SK-N-SH (cell line): ENCODE measurements around the gene STPG1. TPM values are rescaled to one million over a fixed set of nuclear protein-coding genes. Genes with fewer than 3 reads are reported as not detected.

ENCODE experiments used
- CTCF ChIA-PET: fragments of 300-600, 350-600 bp; formaldehyde crosslinking; extraction: SDS; loops from one replicate; lab custom pipeline; 2021; lab: Yijun Ruan, JAX
- POLR2A ChIA-PET: fragments of 350-600 bp; sonication (Branson Sonifier 250); formaldehyde crosslinking; extraction: SDS; loops from one replicate; lab custom pipeline; 2020; ENCODE audit warnings: antibody characterized with exemption, inconsistent platforms; lab: Yijun Ruan, JAX
- DNase-seq: peaks from one replicate; pipeline ENCODE4 v3.0.0; 2012
- H2AFZ ChIP-seq: fragments of 200-600 bp; sonication (generic); 2 replicates; pipeline ENCODE4 v1.8.1; 2016; ENCODE audit warnings: antibody characterized with exemption, mild to moderate bottlenecking, low read depth
- H3F3A ChIP-seq: fragments of 200-600 bp; sonication (generic); replicated peaks from 2 replicates; pipeline ENCODE3; 2016; ENCODE audit warnings: antibody characterized with exemption, mild to moderate bottlenecking; ENCODE audit not compliant: insufficient read depth
- H3K27ac ChIP-seq, 2 experiments: fragments of 200-500 bp in 1 of 2; fragments of 200-600 bp in 1 of 2; sonication (Bioruptor generic) in 1 of 2; sonication (generic), shearing (Covaris generic) in 1 of 2; 2 replicates each; pipeline versions ENCODE4 v1.5.1 to v1.6.1; 2014 to 2016; ENCODE audit warnings: low read depth in 2 of 2, inconsistent platforms in 1 of 2, low read length in 1 of 2, mild to moderate bottlenecking in 1 of 2, mixed read lengths in 1 of 2
- H3K27me3 ChIP-seq: fragments of 200-600 bp; sonication (generic), shearing (Covaris generic); 2 replicates; pipeline ENCODE4 v1.6.1; 2016; ENCODE audit warnings: mixed run types; ENCODE audit not compliant: insufficient read depth
- H3K36me3 ChIP-seq, 2 experiments: fragments of 200-500 bp in 1 of 2; fragments of 200-600 bp in 1 of 2; sonication (Bioruptor generic) in 1 of 2; sonication (generic) in 1 of 2; replicated peaks in 1 of 2; 2 replicates each; pipeline versions ENCODE3 to v1.5.1; 2014 to 2016; ENCODE audit warnings: low read length in 1 of 2, mild to moderate bottlenecking in 1 of 2; ENCODE audit not compliant: insufficient read depth in 2 of 2, control insufficient read depth in 1 of 2
- H3K4me1 ChIP-seq, 2 experiments: fragments of 200-500 bp in 1 of 2; fragments of 200-600 bp in 1 of 2; sonication (Bioruptor generic) in 1 of 2; sonication (generic), shearing (Covaris generic) in 1 of 2; 2 replicates each; pipeline versions ENCODE4 v1.5.1 to v1.6.1; 2014 to 2016; ENCODE audit warnings: low read depth in 1 of 2, low read length in 1 of 2, mixed run types in 1 of 2; ENCODE audit not compliant: insufficient read depth in 2 of 2, control insufficient read depth in 1 of 2
- H3K4me2 ChIP-seq: fragments of 200-600 bp; sonication (generic), shearing (Covaris generic); 2 replicates; pipeline ENCODE4 v1.6.1; 2017; ENCODE audit warnings: mixed run types
- H3K4me3 ChIP-seq, 2 experiments: fragments of 200-500 bp in 1 of 2; fragments of 200-600 bp in 1 of 2; sonication (Bioruptor generic) in 1 of 2; sonication (generic), shearing (Covaris generic) in 1 of 2; 2 replicates each; pipeline versions ENCODE4 v1.5.1 to v1.8.1; 2014 to 2016; ENCODE audit warnings: low read depth in 2 of 2, inconsistent platforms in 1 of 2, low read length in 1 of 2, mild to moderate bottlenecking in 1 of 2, mixed read lengths in 1 of 2, moderate library complexity in 1 of 2
- H3K79me2 ChIP-seq: fragments of 200-600 bp; sonication (generic); 2 replicates; pipeline ENCODE4 v1.8.1; 2017; ENCODE audit warnings: mild to moderate bottlenecking; ENCODE audit not compliant: insufficient read depth
- H3K9ac ChIP-seq: fragments of 200-600 bp; sonication (generic); 2 replicates; pipeline ENCODE4 v1.6.1; 2017; ENCODE audit warnings: mixed run types
- H3K9me2 ChIP-seq: fragments of 200-600 bp; sonication (generic); 2 replicates; pipeline ENCODE4 v1.6.1; 2017; ENCODE audit warnings: mixed run types
- H3K9me3 ChIP-seq: fragments of 200-600 bp; sonication (generic); 2 replicates; pipeline ENCODE4 v1.6.1; 2017; ENCODE audit warnings: mixed run types, mild to moderate bottlenecking, moderate library complexity
- H4K20me1 ChIP-seq: fragments of 200-600 bp; sonication (generic); 2 replicates; pipeline ENCODE4 v1.6.1; 2017; ENCODE audit warnings: mild to moderate bottlenecking, mixed run types; ENCODE audit not compliant: insufficient read depth
- CHD2 ChIP-seq: fragments of 150-350 bp; IDR thresholded peaks from 2 replicates; pipeline ENCODE4 v1.6.1; 2018; ENCODE audit warnings: low read length; ENCODE audit not compliant: partially characterized antibody
- ELF1 ChIP-seq: IDR thresholded peaks from 2 replicates; pipeline ENCODE4 v1.4.0; 2012
- FOXJ3 ChIP-seq: sonication (generic); formaldehyde crosslinking; IDR thresholded peaks from 2 replicates; pipeline ENCODE4 v1.5.1; 2020; ENCODE audit warnings: mild to moderate bottlenecking, missing genetic modification reagents
- FOXM1 ChIP-seq: IDR thresholded peaks from 2 replicates; pipeline ENCODE4 v1.4.0; 2012; ENCODE audit warnings: low read depth, mild to moderate bottlenecking
- GATA2 ChIP-seq: sonication (generic); formaldehyde crosslinking; IDR thresholded peaks from 2 replicates; pipeline ENCODE4 v1.5.0; 2020; ENCODE audit warnings: mild to moderate bottlenecking, missing genetic modification reagents
- IRF3 ChIP-seq: fragments of 150-350 bp; IDR thresholded peaks from 2 replicates; pipeline ENCODE4 v1.6.1; 2016; ENCODE audit warnings: mild to moderate bottlenecking, low read depth, low read length
- JUND ChIP-seq: IDR thresholded peaks from 2 replicates; pipeline ENCODE4 v1.4.0; 2012
- MAX ChIP-seq: IDR thresholded peaks from 2 replicates; pipeline ENCODE4 v1.4.0; 2012; ENCODE audit warnings: low read depth
- MEF2A ChIP-seq: IDR thresholded peaks from 2 replicates; pipeline ENCODE4 v1.4.0; 2012; ENCODE audit warnings: low read depth, borderline replicate concordance
- MXI1 ChIP-seq: IDR thresholded peaks from 2 replicates; pipeline ENCODE4 v1.6.1; 2012; ENCODE audit warnings: mild to moderate bottlenecking, low read depth, low read length, improper control_type of control experiment
- NFIC ChIP-seq: IDR thresholded peaks from 2 replicates; pipeline ENCODE4 v1.4.0; 2012; ENCODE audit warnings: borderline replicate concordance
- NRF1 ChIP-seq: IDR thresholded peaks from 2 replicates; pipeline ENCODE4 v1.6.1; 2012; ENCODE audit warnings: low read depth, mild to moderate bottlenecking, low read length
- PBX3 ChIP-seq: IDR thresholded peaks from 2 replicates; pipeline ENCODE4; 2012
- POLR2AphosphoS5 ChIP-seq: IDR thresholded peaks from 2 replicates; pipeline ENCODE4 v1.6.1; 2012; ENCODE audit warnings: low read depth, low read length
- RAD21 ChIP-seq: IDR thresholded peaks from 2 replicates; pipeline ENCODE4 v1.6.1; 2012; ENCODE audit warnings: mild to moderate bottlenecking, low read length
- RCOR1 ChIP-seq: fragments of 150-350 bp; IDR thresholded peaks from 2 replicates; pipeline ENCODE4 v1.6.1; 2017; ENCODE audit warnings: antibody characterized with exemption, low read length
- REST ChIP-seq: IDR thresholded peaks from 2 replicates; pipeline ENCODE4 v1.6.1; 2012; ENCODE audit warnings: mild to moderate bottlenecking, low read depth, low read length, moderate library complexity
- RFX5 ChIP-seq: IDR thresholded peaks from 2 replicates; pipeline ENCODE4 v1.6.1; 2012; ENCODE audit warnings: mild to moderate bottlenecking, improper control_type of control experiment, low read length
- RXRA ChIP-seq: IDR thresholded peaks from 2 replicates; pipeline ENCODE4 v1.4.0; 2012; ENCODE audit warnings: low read depth, mild to moderate bottlenecking, borderline replicate concordance
- TAF1 ChIP-seq: IDR thresholded peaks from 2 replicates; pipeline ENCODE4 v1.6.1; 2012; ENCODE audit warnings: low read depth, mild to moderate bottlenecking, low read length, moderate library complexity, borderline replicate concordance
- TCF12 ChIP-seq: IDR thresholded peaks from 2 replicates; pipeline ENCODE4 v1.4.0; 2012
- TEAD4 ChIP-seq: IDR thresholded peaks from 2 replicates; pipeline ENCODE4 v1.4.0; 2012; ENCODE audit warnings: mild to moderate bottlenecking, borderline replicate concordance; ENCODE audit not compliant: insufficient read depth
- USF2 ChIP-seq: fragments of 150-350 bp; IDR thresholded peaks from 2 replicates; pipeline ENCODE4 v1.6.1; 2017; ENCODE audit warnings: antibody characterized with exemption, low read length, low read depth, borderline replicate concordance
- WGBS: methylation state at CpG from one replicate; pipeline ENCODE4 v1.1.6; 2017; ENCODE audit warnings: low lambda C conversion rate; 5-methylcytosine and 5-hydroxymethylcytosine counted together
- polyA plus RNA-seq, 3 experiments: library from polyadenylated mRNA; depleted of rRNA; stranded (reverse); fragments of >200 nt; gene quantifications; 2 replicates each; pipeline ENCODE4 v1.2.3, GENCODE V29; 2012

STPG1 gene
- polyA plus RNA-seq, 1 of the 3 experiments (the other 2 are of a cell fraction): 8.7 TPM

- no peak overlapping the region for H3K4me2 ChIP-seq
- WGBS: 89% methylated on average over 9 of the region's 10 CpGs
- ChIA-PET POLR2A (no interaction called here), CTCF (interaction anchor here (1.1 to 2.1 kb wide), 4 partner anchors 44 to 239 kb away, joined by 3 to 6 read pairs (median 3); no protein-coding TSS in a partner anchor)
- no peak overlapping the region for H3K4me3 ChIP-seq
- H3K79me2 ChIP-seq: no peaks in the 10 kb centered on the region
- H3K27ac ChIP-seq: no peak overlapping the region
- H4K20me1 ChIP-seq: no peaks in the 10 kb centered on the region
- H2AFZ ChIP-seq: no peak overlapping the region
- no peak overlapping the region for H3K9ac ChIP-seq
- H3K9me2 ChIP-seq: no peaks in the 10 kb centered on the region
- H3K36me3 ChIP-seq: no peaks in the 10 kb centered on the region
- DNase-seq: no peak
- no peak for TF ChIP-seq TCF12
- TF ChIP-seq RXRA: no peak
- TF ChIP-seq MAX: no peak
- no peak for TF ChIP-seq RFX5
- TF ChIP-seq MXI1: no peak
- peaks cover 0 to 4% of the 10 kb centered on the region in 2 experiments; a peak in 1 of 4 replicates for H3K4me1 ChIP-seq
- no peaks in the 10 kb centered on the region for H3F3A ChIP-seq
- H3K27me3 ChIP-seq: no peaks in the 10 kb centered on the region
- H3K9me3 ChIP-seq: no peaks in the 10 kb centered on the region
Observed at GRCh38 chr1:24348196-24348595, 65.4 kb downstream of the STPG1 start.

- Histone ChIP-seq H3K9ac (no peak overlapping the region), H3K9me2 (no peaks in the 10 kb centered on the region), H4K20me1 (no peaks in the 10 kb centered on the region), H3K9me3 (no peaks in the 10 kb centered on the region), H2AFZ (no peak overlapping the region), H3K4me2 (no peak overlapping the region), H3K27ac (no peak overlapping the region), H3K4me3 (no peak overlapping the region), H3K4me1 (peaks cover 0 to 4% of the 10 kb centered on the region in 2 experiments; a peak in 1 of 4 replicates), H3F3A (no peaks in the 10 kb centered on the region), H3K27me3 (no peaks in the 10 kb centered on the region), H3K79me2 (no peaks in the 10 kb centered on the region), H3K36me3 (no peaks in the 10 kb centered on the region)
- peak; percentile 44 for DNase-seq
- POLR2A ChIA-PET: no interaction called here
- 77% methylated on average over 15 of the region's 19 CpGs for whole genome bisulfite sequencing
- CTCF ChIA-PET: interaction anchor here (1.1 to 2.1 kb wide), 5 partner anchors 12 to 240 kb away, joined by 3 to 6 read pairs (median 4); no protein-coding TSS in a partner anchor
- TF ChIP-seq JUND (no peak), IRF3 (no peak), USF2 (no peak), NRF1 (no peak), POLR2AphosphoS5 (no peak), CHD2 (no peak), TAF1 (no peak), FOXM1 (no peak), REST (no peak), PBX3 (no peak), ELF1 (no peak), FOXJ3 (CRISPR knock-in tag) (no peak), GATA2 (CRISPR knock-in tag) (no peak), RAD21 (no peak), MEF2A (no peak), RCOR1 (no peak), NFIC (no peak), TEAD4 (no peak)
Observed at GRCh38 chr1:24347159-24347934, 66.2 kb downstream of the STPG1 start.
